Stimulated activated CD8-positive, alpha-beta memory T cell treated with anti-CD3 and anti-CD28 coated beads, Interleukin-15, amount 100 ng/mL, for 48 hours (primary cell): ENCODE results near the gene SERPINB5.
"Not testable (repeated sequence)": the region's sequence is repeated elsewhere in the genome, so short reads cannot be mapped to it uniquely, and the experiment has no call there.

Source experiments
- DNase-seq, 2 donors: peaks; one replicate each; pipeline ENCODE4 v3.0.0-alpha.2; 2020; ENCODE audit warnings: low read depth in 2 of 2

Gene SERPINB5, protein sequence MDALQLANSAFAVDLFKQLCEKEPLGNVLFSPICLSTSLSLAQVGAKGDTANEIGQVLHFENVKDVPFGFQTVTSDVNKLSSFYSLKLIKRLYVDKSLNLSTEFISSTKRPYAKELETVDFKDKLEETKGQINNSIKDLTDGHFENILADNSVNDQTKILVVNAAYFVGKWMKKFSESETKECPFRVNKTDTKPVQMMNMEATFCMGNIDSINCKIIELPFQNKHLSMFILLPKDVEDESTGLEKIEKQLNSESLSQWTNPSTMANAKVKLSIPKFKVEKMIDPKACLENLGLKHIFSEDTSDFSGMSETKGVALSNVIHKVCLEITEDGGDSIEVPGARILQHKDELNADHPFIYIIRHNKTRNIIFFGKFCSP

DNA sequence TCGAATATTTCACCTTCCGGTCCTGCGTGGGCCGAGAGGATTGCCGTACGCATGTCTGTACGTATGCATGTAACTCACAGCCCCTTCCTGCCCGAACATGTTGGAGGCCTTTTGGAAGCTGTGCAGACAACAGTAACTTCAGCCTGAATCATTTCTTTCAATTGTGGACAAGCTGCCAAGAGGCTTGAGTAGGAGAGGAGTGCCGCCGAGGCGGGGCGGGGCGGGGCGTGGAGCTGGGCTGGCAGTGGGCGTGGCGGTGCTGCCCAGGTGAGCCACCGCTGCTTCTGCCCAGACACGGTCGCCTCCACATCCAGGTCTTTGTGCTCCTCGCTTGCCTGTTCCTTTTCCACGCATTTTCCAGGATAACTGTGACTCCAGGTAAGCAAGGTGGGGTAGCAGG, at the start of gene SERPINB5:
TSS of gene SERPINB5 (plus strand) at position 291 of the 400 bp plus-strand sequence. CDS start 7,471 bp downstream, outside the sequence.
- no peak for DNase-seq

DNA sequence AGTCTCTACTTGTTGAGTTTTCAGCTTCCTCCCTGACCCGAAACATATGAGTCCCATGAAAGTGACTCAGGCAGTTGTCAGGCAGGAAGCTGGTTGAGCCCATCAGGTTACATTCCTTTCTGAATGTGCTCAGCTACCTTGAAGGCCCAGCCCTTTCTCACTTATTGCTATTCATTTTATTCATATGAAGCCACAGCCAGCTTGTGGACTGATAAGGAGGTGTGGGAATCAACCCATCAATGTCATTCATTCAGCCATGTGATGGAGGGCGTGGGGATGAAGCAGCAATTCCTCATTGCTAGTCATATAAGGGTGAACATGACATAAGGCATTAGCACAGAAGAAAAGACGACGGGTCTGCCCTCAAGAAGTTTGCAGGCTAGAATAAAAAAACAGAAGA, 49.2 kb upstream of the SERPINB5 start:
- no peak for DNase-seq

DNA sequence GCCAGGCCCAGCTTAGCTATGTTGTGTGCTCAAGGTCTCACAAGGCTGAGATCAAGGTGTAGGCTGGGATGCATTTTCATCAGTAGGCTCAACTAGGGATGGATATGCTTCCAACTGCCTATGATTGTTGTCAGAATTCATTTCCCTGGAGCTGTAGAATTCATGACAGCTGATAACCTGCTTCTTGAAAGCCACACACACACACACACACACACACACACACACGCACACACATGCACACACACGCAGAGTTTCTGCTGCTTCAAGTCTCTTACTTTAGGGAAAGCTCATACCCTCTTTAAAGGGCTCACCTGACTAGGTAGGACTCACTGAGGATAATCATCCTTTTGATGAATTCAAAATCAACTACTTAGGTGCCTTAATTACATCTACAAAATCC, 46.2 kb upstream of the SERPINB5 start:
- no peak for DNase-seq

DNA sequence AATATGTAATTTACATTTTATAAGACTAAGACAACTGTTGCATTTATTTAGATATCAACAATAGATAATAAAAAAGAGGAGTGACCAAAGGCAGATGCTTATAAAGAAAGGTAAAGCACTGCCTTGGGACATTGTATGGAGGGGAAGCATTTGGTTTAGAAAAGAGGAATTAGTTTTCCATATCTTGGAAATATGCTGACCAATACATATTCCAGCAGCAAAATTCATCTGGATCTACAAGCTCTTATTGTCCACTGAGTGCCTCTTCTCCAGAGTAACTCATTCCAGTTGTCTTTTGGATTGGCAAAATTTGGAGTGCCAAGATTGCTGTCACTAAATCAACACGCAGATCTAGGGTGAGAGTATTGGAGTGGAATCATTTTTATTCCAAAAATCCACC, 45.6 kb upstream of the SERPINB5 start:
- no peak for DNase-seq

DNA sequence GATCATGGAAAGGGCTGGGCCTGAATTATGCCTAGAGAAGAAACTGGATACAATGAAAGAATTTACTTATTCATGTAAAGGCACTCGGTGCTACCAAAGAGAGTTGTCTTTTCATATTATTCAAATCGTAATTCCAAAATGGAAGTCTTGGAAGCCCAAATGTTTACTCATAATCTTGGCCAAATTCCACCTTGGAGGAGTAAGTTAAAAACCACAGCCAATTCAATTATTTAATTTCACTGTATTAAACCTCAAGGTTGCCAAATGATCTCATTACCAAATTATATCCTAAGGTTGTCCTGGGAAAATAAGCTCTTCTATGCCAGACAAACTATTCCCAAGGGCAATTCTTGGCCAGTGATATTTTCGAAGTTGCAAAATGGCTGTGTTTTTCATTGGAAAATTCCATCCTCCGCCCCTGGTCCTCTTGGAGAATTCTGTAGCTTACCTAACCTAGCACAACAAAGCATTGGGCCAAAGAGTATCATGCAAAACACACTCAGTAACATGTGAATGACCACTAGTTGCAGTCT, 43.4 kb upstream of the SERPINB5 start:
- DNase-seq: no peak

DNA sequence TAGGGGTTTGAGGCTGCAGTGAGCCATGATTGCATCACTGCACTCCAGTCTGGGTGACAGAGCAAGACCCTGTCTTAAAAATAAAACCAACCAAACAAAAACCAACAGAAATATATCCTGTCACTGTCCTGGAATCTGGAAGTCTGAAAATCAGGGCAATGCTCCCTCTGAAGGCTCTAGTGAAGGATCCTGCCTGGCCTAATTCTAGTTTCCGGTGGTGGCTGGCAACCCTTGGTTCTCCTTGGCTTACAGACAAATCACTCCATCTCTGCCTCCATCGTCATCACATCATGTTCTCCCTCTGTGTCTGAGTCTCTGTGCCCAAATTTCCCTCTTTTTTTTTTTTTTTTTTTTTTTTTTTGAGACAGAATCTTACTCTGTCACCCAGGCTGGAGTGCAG, 38.6 kb upstream of the SERPINB5 start:
- DNase-seq: no peak

DNA sequence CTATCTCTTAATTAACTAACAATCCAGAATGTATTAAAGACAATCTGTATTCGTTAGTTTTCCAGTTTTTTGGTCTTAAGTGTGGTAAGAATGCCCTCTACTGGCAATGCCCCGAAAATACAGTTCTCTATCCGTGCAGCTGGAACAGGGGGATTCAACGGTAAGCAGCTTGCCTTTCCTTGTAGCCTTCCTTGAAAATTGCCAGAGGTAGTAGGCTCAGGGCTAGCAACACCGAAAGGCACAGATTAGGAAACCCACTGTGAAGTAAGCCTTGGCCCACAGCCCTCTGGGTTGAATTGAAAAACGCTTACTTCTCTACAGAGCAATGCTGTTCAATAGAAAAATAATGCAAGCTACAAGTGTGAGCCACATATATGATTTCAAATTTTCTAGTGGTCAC, 37.4 kb upstream of the SERPINB5 start:
- no peak for DNase-seq

DNA sequence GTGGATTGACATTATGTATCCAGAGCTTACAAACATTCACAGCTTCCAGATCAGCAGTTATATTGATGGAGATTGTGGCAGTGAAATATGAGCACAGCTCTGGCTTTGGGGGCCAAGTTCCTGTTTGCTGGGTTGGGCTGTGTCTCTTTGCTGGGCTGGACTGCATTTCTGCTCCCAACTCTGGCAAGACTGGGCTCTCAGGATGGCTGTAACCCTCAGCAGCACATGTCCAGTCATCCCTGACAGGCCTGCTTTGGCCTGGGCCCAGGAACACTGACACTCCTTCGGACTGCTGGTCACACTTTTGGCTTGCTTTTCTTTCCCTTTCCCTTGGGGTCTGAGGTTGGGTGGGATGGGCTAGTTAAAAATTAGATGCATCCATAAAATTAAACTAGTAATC, 36.5 kb upstream of the SERPINB5 start:
- no peak for DNase-seq

DNA sequence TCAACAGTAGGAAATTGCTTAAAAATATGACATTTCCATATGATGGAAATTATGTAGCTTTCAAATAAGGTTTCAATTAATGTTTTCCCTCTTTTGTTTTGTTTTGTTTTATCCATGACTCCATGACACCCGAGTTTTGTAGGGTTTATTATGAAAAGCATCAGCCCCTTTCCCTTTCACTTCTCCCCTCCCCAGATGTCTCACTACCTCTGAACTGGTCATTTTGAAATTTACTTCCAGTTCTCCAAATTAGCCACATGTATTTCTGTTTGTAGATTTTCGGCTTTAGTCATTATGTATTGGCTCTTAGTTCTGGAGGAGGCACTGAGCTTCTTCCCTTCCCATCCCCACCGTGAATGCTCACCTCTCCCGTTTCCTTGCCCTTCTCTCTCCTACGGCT, 35.9 kb upstream of the SERPINB5 start:
- no peak for DNase-seq

DNA sequence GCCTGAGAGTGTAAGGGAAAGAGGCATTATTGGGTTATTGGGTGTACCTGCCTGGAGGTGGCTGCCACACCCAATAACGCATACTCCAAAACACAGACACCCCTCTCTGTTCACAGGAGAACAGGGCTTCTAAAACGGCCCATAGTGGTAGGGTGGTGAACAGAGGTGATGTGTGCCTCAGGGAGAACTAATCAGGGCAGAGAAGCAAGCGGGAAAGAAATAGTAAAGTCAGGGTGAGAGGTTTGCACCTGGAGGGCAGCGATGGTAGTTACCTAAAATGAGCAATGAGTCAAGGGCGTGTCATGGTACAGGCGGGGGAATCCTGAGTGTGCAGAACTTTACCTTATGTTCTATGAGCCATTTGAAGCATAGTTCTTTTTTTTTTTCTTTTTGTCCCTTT, 32.9 kb upstream of the SERPINB5 start:
- no peak for DNase-seq

DNA sequence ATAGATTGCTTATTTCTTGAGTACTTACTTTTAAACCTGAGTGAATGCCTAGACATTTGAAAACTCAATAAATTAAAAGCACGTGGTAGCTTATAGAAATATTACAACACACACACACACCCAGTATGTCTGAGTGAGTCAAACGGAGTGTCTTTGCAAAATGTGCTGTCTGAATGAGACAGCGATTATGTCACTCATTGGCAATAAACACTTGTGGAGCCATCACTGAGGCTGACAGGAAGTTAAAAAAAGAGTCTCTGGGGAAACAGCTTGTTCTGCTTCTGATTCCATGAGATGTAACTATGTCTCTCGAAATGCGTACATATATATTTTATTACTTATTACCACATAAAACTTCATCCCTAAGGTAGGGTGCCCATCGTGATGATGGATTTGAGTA, 32.2 kb upstream of the SERPINB5 start:
- DNase-seq: no peak

DNA sequence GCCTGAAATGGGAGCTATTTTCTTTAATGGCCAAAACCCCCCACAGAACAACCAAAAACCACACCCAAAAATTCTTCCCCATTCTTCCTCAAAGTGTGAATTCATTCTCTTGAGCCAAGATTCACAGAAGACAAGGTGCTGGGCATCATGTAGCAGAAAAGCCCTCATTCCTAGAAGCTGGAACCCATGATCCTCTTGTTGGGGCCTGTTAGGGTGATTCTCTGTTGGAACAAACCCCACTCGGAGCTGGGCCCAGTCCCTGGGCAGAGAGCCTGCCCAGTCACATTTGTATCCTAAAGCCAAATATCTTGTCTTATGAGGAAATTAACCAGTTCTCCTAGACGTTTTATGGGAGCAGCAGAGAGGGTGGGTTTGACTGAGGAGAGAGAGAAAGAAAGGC, 31.7 kb upstream of the SERPINB5 start:
- no peak for DNase-seq

DNA sequence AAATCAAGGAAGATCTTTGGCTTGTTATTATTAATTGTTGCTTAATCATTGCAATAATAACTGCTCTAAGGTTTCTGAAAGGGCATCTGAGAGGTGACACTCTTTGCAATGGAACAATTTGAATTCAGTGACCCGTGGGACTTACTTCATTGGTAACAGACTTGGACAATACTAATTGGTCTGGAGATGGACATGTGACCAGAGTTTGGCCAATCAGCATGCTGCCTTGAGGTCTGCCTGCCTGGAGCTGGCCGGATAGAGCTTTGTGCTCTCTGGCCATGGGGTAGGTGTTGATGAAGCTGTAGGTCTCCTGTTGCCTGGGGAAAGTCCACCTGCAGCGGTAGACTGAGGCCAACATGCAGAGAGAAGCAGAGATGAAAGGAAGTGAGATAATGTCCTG, 30.5 kb upstream of the SERPINB5 start:
- no peak for DNase-seq

DNA sequence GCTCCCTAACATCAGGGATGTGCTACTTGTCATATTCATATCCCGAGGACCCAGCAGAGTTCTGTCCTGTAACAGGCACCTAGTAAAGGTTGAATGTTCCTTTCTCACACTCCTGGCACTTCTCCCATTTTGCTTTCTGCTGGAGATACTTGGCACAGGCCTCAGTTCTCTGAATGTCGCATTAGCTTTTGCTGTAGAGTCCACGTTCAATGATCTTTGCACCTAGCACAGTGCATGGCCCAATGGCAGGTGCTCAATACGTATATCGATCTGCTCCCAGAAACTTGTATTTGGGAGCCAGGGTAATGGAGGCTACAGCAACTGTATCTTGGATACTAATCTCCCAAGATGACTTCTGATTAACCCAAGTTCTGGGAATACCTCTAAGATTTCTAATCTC, 29.7 kb upstream of the SERPINB5 start:
- no peak for DNase-seq

DNA sequence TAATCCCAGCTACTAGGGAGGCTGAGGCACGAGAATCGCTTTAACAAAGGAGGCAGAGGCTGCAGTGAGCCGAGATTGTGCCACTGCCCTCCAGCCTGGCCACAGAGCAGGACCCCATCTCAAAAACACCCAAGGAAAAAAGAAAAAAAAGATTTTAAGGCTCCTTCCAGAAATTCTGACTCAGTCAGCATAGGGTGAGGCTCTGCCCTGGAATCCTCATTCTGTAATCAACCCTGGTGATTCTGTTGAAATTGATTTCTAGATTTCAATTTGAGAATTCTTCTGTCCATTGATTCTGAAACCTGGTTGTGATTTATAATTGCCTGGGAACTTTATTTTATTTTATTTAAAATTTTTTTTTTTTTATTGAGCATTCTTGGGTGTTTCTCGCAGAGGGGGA, 27.3 kb upstream of the SERPINB5 start:
- no peak for DNase-seq

DNA sequence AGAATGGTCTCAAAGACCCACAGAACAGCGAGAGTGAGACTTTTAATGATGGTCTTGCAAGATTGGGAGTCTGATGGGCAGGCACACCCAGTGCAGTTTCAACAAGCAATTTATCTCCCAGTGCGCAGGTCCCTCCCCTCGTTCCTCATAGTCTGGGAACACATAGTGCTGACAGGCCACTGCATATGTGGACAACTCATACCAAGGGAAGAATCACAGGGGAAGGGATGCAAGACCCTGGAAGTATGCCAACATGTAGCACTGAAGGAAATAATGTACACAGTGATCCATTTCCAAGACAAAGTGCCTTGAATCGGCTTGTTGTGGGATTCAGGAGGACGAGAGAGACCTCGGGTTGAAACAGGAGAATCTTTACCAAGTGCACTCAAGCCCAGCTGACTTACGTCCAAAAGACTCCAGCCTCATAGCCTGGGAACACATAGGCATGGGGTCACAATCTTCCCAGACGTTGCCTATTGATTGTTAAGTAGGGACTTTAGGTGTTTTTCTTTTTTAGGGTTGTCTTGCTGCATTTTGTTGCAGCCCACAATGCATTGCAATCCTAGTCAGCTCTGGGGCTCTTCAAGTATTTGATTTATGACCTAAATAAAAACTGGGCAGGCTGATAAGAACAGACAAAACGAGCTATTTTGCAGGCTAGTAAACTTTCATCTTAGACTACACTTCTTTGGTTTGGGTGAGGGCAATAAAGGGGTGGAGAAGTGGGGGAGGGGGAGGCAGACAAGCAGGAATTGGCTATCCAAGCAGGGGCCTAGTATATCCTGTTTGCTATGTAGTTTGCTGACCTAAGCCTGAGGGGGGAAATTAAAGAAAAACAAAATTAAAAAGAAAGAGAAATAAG, 24.7 kb upstream of the SERPINB5 start:
- no peak for DNase-seq

DNA sequence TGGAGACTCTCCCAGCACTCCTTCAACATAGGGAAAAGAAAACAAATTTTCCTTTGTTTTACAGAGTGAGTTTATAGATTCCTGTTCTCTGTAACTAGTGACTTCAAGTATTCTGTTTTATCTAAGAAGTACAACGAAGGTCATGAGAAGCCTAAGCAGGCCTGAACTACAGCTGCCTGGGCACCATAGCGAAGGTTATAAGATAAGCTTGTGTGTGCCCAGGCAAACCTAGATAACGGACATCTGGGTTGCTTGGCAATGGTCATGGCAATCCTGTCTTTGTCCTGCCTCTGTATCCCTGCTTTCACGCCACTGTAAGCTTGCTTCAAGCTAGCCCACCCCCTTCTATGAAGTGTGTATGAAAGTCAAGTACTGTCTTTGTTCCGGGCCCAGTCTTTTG, 24.0 kb upstream of the SERPINB5 start:
- not testable (repeated sequence) for DNase-seq

DNA sequence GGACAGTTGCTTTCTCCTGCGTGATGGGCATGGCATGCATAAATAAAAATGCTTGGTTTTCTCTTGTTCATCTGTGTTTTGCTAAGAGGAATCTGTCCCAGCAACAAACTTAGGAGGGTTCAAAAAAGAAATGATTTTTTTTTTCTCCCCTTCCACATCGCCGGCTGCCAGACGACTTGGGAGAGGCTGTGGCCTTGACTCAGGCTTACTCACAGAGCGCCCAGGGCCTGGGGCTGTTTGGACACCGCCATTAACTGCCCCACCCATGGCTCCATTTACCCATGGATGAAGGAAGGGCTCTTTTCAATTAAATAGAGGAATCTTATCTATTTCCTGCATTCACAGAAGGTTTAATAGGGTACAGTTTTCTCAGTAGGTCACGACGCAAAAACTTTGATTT, 22.3 kb upstream of the SERPINB5 start:
- no peak for DNase-seq

DNA sequence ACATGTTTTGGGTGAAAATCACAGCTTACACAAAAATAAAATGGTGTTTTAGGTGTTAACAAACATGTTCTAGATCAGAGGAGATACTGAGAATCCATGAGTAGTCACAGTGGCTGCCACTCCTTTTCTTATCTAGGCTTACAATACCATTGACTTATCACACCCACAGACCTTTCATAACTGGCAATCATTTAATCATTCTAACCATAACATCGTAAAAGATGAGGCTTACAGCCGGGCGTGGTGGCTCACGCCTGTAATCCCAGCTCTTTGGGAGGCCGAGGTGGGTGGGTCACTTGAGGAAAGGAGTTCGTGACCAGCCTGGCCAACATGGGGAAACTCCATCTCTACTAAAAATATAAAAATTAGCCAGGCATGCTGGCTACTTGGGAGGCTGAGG, 18.8 kb upstream of the SERPINB5 start:
- no peak for DNase-seq

DNA sequence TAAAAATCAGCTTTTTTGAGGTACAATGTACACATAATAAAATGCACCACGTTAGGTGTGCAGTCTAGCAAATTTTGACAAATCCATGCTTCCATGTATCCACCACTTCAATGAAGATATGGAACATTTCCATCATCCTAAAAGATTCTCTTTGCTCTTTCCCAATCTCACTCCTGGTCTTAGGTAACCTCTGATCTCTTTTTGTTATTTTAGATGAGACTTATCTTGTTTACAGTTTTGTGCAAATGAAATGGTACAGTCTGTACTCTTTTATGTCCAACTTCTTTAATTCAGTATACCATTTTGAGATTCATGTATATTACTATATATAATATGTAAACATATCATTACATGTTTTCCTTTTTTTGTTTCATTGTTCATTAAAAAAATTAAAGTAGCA, 16.3 kb upstream of the SERPINB5 start:
- DNase-seq: no peak

DNA sequence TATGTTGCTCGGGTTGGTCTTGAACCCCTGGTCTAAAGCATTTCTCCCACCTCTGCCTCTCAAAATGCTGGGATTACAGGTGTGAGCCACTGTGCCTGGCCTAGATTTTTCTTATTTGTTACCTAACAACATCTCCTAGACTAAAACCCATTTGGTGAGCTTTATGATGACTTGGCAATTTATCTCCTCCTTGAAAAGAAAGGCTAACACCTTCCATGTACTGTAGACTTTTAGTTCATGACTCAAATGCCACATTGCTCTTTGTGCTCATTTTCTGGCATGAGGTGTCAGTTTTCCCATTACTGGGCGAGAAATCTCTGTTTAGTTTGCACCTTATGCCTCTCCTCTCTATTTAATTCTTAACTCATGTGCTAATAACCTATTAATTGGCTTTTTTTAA, 12.3 kb upstream of the SERPINB5 start:
- no peak for DNase-seq

DNA sequence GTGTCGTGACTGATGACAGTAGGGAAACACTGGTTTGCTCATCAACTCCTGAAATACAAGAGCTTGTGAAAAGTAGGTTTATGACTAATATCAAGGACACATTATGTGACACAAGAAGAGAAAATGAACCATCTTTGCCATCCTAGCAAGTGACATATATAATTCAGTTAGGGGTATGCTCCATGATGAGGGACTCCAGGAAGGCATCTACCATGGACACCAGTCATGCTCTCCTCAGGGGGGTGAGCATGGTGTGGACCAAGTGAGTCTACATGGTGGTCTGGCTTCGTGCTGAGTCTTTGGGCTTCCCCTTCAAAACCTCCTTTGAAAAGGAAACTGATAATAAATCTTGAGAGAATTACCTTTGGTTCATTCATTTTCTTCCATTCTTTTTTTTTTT, 11.7 kb upstream of the SERPINB5 start:
- no peak for DNase-seq

DNA sequence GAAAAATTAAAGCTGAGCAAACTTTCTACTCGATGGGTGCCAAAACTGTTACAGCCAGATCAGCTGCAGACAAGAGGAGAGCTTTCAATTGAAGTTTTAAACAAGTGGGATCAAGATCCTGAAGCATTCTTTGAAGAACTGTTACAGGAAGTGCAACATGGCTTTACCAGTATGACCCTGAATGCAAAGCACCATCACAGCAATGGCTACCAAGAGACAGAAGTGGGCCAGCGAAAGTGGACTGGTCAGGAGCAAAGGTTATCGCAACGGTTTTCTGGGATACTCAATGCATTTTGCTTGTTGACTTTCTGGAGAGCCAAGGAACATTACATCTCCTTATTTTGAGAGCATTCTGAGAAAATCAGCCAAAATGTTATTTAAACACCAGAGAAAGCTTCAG, 9.1 kb upstream of the SERPINB5 start:
- DNase-seq: no peak
